Fibroblast of skin of scalp (primary cell): ENCODE results near the gene MYO5B.
"Not testable (repeated sequence)": the region's sequence is repeated elsewhere in the genome, so short reads cannot be mapped to it uniquely, and the experiment has no call there.

Experiments used
- DNase-seq: peaks from one replicate; pipeline ENCODE4 v3.0.0-alpha.2; 2013

Gene MYO5B

GRCh38 chr18:50097702-50098101, 97.2 kb downstream of the MYO5B start:
- DNase-seq: no peak

- no peak for DNase-seq
Observed at GRCh38 chr18:50096766-50097435, 98.0 kb downstream of the MYO5B start.

GRCh38 chr18:50094786-50095185, 100.2 kb downstream of the MYO5B start:
- not testable (repeated sequence) for DNase-seq

GRCh38 chr18:50094221-50094773, 100.7 kb downstream of the MYO5B start:
- no peak for DNase-seq

GRCh38 chr18:50093366-50094064, 101.4 kb downstream of the MYO5B start:
- no peak for DNase-seq

- no peak for DNase-seq
Observed at GRCh38 chr18:50092245-50092805, 102.6 kb downstream of the MYO5B start.

GRCh38 chr18:50091509-50092244, 103.3 kb downstream of the MYO5B start:
- DNase-seq: no peak

GRCh38 chr18:50090370-50091312, 104.3 kb downstream of the MYO5B start:
- DNase-seq: no peak

- no peak for DNase-seq
Observed at GRCh38 chr18:50089702-50090101, 105.2 kb downstream of the MYO5B start.

GRCh38 chr18:50083708-50084107, 111.2 kb downstream of the MYO5B start:
- no peak for DNase-seq

GRCh38 chr18:50080932-50081560, 113.9 kb downstream of the MYO5B start:
- no peak for DNase-seq

- DNase-seq: no peak
Observed at GRCh38 chr18:50080316-50080715, 114.6 kb downstream of the MYO5B start.

- no peak for DNase-seq
Observed at GRCh38 chr18:50079571-50080295, 115.2 kb downstream of the MYO5B start.

GRCh38 chr18:50076277-50076676, 118.7 kb downstream of the MYO5B start:
- DNase-seq: no peak

GRCh38 chr18:50075772-50076171, 119.2 kb downstream of the MYO5B start:
- no peak for DNase-seq

- no peak for DNase-seq
Observed at GRCh38 chr18:50074404-50074803, 120.5 kb downstream of the MYO5B start.

GRCh38 chr18:50073319-50073718, 121.6 kb downstream of the MYO5B start:
- DNase-seq: no peak

- no peak for DNase-seq
Observed at GRCh38 chr18:50072146-50072545, 122.8 kb downstream of the MYO5B start.

GRCh38 chr18:50071397-50071796, 123.5 kb downstream of the MYO5B start:
- DNase-seq: no peak

- DNase-seq: no peak
Observed at GRCh38 chr18:50069422-50069821, 125.5 kb downstream of the MYO5B start.

GRCh38 chr18:50065527-50065926, 129.4 kb downstream of the MYO5B start:
- DNase-seq: no peak
